GM21619 (cell line): ENCODE data around the gene MBNL3.
"Not testable (repeated sequence)": the region's sequence is repeated elsewhere in the genome, so short reads cannot be mapped to it uniquely, and the experiment has no call there.

Source experiments
- ATAC-seq: cut with Tn5 transposase; IDR thresholded peaks from one replicate; pipeline ENCODE4 v1.9.1; 2021; ENCODE audit not compliant: unreplicated experiment

The MBNL3 gene

GRCh38 chrX:132378281-132378680 lies 110.6 kb downstream of the MBNL3 start:
- no peak for ATAC-seq

GRCh38 chrX:132375941-132376340 lies 112.9 kb downstream of the MBNL3 start:
- ATAC-seq, result no peak

GRCh38 chrX:132373610-132374009 lies 115.2 kb downstream of the MBNL3 start:
- ATAC-seq, result no peak

- ATAC-seq, result no peak
Observed at GRCh38 chrX:132369617-132370326, 119.1 kb downstream of the MBNL3 start.

- no peak for ATAC-seq
Observed at GRCh38 chrX:132367984-132368383, 120.9 kb downstream of the MBNL3 start.

GRCh38 chrX:132367314-132367713 lies 121.5 kb downstream of the MBNL3 start:
- no peak for ATAC-seq

- no peak for ATAC-seq
Observed at GRCh38 chrX:132365490-132365889, 123.3 kb downstream of the MBNL3 start.

- ATAC-seq, result no peak
Observed at GRCh38 chrX:132364313-132364712, 124.5 kb downstream of the MBNL3 start.

GRCh38 chrX:132353430-132353829 lies 135.4 kb downstream of the MBNL3 start:
- no peak for ATAC-seq

GRCh38 chrX:132336172-132336571 lies 152.7 kb downstream of the MBNL3 start:
- no peak for ATAC-seq

GRCh38 chrX:132333351-132333750 lies 155.5 kb downstream of the MBNL3 start:
- no peak for ATAC-seq

GRCh38 chrX:132331532-132331931 lies 157.3 kb downstream of the MBNL3 start:
- no peak for ATAC-seq

GRCh38 chrX:132331000-132331399 lies 157.8 kb downstream of the MBNL3 start:
- ATAC-seq, result no peak

- ATAC-seq, result no peak
Observed at GRCh38 chrX:132330156-132330729, 158.6 kb downstream of the MBNL3 start.

GRCh38 chrX:132326960-132327359 lies 161.9 kb downstream of the MBNL3 start:
- not testable (repeated sequence) for ATAC-seq
